ENCODE measurements around the gene FREY1. TPM values are rescaled to one million over a fixed set of nuclear protein-coding genes. Genes with fewer than 3 reads are reported as not detected.

FREY1 gene
- total RNA-seq, 4 donors from 2014 or later: not detected

GRCh38 chr11:45859661-45860140, 47.4 kb downstream of the FREY1 start:
- DNase-seq (peak; percentile 91 to 96), ATAC-seq (peak; percentile 70 to 74)
- H3K27ac ChIP-seq: peak overlapping the region; percentile 91 to 99 (median 99)
- peaks cover 67 to 69% of the 10 kb centered on the region in 2 donors for H3K4me1 ChIP-seq
- H3K36me3 ChIP-seq: peaks cover 0 to 36% of the 10 kb centered on the region in 2 donors
- peak; percentile 55 to 59 for TF ChIP-seq POLR2A (IDR thresholded peaks at IDR 0.05)
- TF ChIP-seq CTCF (IDR thresholded peaks at IDR 0.05 in 4 of 5, conservative IDR thresholded peaks at IDR 0.05 in 1 of 5): no peak
- H3K9me3 ChIP-seq: no peaks in the 10 kb centered on the region
- in situ Hi-C loops (cut with MboI; ENCODE audit: low sequenced_read_pairs in 4 of 4): no loop called here
- H3K27me3 ChIP-seq: no peaks in the 10 kb centered on the region
- H3K4me3 ChIP-seq: peak overlapping the region in 1 of 4 donors; percentile 19
- intact Hi-C loops (cut with DNase I; ENCODE audit: low total_unique reads): loop anchor here (5.0 to 10.0 kb wide), 4 partner anchors 58 to 1565 kb away; partner anchors contain the start of genes PEX16, PHF21A and PSMC3

DNA sequence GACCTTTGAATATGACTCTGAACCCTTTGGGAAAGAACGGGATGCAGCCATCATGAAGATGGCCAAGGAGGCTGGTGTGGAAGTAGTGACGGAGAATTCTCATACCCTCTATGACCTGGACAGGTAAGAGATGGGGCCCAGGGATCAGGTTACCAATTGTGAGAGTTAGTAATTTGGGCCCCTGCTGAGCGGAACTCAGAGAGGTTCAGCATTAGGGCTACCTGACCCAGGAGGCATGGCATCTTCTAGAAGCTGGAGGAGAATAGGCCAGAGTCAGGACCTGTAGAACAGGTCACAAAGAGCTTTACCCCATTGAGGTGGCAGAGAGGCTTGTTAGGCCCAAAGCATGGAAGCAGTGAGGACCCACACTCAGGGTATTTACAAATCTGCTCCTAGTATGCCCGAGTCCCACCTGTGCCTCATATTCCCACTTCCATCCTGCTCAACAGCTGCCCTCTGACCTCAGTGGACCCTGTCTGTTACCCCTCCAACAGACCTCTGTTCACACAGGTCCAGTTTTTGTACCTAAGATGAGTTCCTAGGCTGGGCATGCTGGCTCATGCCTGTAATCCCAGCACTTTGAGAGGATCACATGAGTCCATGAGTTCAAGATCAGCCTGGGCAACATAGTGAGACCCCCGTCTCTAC, 48.2 kb downstream of the FREY1 start:
- intact Hi-C loops (cut with DNase I; ENCODE audit: low total_unique reads): loop anchor here (5.0 to 10.0 kb wide), 2 partner anchors 122 to 1566 kb away; partner anchors contain the start of gene PSMC3
- no peak for DNase-seq
- no peak for ATAC-seq
- Histone ChIP-seq H3K27me3 (no peaks in the 10 kb centered on the region), H3K36me3 (peaks cover 0 to 28% of the 10 kb centered on the region in 2 donors), H3K4me3 (peak overlapping the region in 1 of 4 donors; percentile 19), H3K27ac (peak overlapping the region; percentile 91 to 99 (median 99)), H3K4me1 (peaks cover 76 to 77% of the 10 kb centered on the region in 2 donors), H3K9me3 (no peaks in the 10 kb centered on the region)
- in situ Hi-C loops (cut with MboI; ENCODE audit: low sequenced_read_pairs in 4 of 4): no loop called here
- TF ChIP-seq CTCF (IDR thresholded peaks at IDR 0.05 in 4 of 5, conservative IDR thresholded peaks at IDR 0.05 in 1 of 5) (no peak), POLR2A (IDR thresholded peaks at IDR 0.05) (no peak)

- peak; percentile 42 for ATAC-seq
- Histone ChIP-seq H3K4me3 (no peak overlapping the region), H3K36me3 (peaks cover 0 to 19% of the 10 kb centered on the region in 2 donors), H3K9me3 (no peaks in the 10 kb centered on the region), H3K27me3 (no peaks in the 10 kb centered on the region), H3K27ac (peak overlapping the region; percentile 91 to 99 (median 99)), H3K4me1 (peaks cover 84 to 85% of the 10 kb centered on the region in 2 donors)
- DNase-seq: peak; percentile 50 to 68
- TF ChIP-seq POLR2A (IDR thresholded peaks at IDR 0.05): no peak
- no peak for TF ChIP-seq CTCF (IDR thresholded peaks at IDR 0.05 in 4 of 5, conservative IDR thresholded peaks at IDR 0.05 in 1 of 5)
- in situ Hi-C loops (cut with MboI; ENCODE audit: low sequenced_read_pairs in 4 of 4): no loop called here
- intact Hi-C loops (cut with DNase I; ENCODE audit: low total_unique reads): loop anchor here (5.0 to 10.0 kb wide), 2 partner anchors 121 to 1567 kb away; partner anchors contain the start of gene PSMC3
These were observed 49.1 kb downstream of the FREY1 start for GRCh38 chr11:45857961-45858474.

Other genes with a start within 250 kb of the FREY1 start
- gene CHST1, start 241.6 kb downstream of the FREY1 start, total RNA-seq: 1 to 10 TPM; 4.5 to 5.6 (median 5.0) TPM
- gene SLC35C1, start 102.1 kb downstream of the FREY1 start, total RNA-seq: 10 to 100 TPM in 1 of 4 donors, 1 to 10 TPM in 3; 4.8 to 11.7 (median 7.8) TPM
- gene CRY2, start 59.8 kb downstream of the FREY1 start, total RNA-seq: 10 to 100 TPM; 36.4 to 85.9 (median 37.9) TPM
- gene MAPK8IP1, start 21.6 kb downstream of the FREY1 start, total RNA-seq: 1 to 10 TPM; 1.4 to 4.0 (median 1.9) TPM
- 10 to 100 TPM; 18.5 to 27.2 (median 20.5) TPM for gene PEX16, start 10.6 kb upstream of the FREY1 start, total RNA-seq
- gene LARGE2, start 15.4 kb upstream of the FREY1 start, total RNA-seq: not detected
- 10 to 100 TPM in 3 of 4 donors, 1 to 10 TPM in 1; 9.8 to 20.2 (median 15.4) TPM for gene PHF21A, start 214.2 kb upstream of the FREY1 start, total RNA-seq